ENCODE data around the gene STAT1.

The STAT1 gene

DNA sequence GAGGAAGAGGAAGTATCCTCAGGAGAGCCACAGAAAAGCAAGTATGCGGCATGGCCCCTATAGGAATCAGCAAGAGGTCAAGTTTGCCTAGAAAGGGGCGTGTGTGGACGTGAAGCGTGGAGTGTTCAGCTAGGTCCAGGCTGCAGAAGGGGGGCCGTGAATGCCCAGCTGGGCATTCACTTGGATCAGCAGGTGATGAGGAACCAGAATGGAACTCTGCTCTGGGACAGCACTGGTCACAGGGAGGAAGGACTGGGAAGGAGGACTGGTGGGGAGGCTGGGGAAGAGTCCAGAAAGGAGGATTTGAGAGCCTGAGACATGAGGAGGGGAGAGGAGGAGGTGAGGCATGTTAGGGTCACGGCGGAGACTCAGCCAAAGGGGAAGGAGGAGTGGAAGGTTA is 19.8 kb downstream of the STAT1 start:
- ATAC-seq (ENCODE audit: insufficient read depth, low read depth) (no peak), DNase-seq (no peak)
- no peaks in the 10 kb centered on the region for H3K4me1 ChIP-seq (ENCODE audit: insufficient read depth, low read length)
- no peak overlapping the region for H3K4me2 ChIP-seq (ENCODE audit: insufficient read depth, low read length)
- no peak overlapping the region for H3K9ac ChIP-seq (ENCODE audit: low read depth, low read length)
- no peak overlapping the region for H3K4me3 ChIP-seq (ENCODE audit: low read depth in 1 of 2, low read length in 2 of 2)
- H3K27ac ChIP-seq (ENCODE audit: low read length), result no peak overlapping the region
- H3K9me3 ChIP-seq (ENCODE audit: insufficient read depth, low read length, severe bottlenecking), result no peaks in the 10 kb centered on the region
- no peak overlapping the region for H2AFZ ChIP-seq (ENCODE audit: low read depth, low read length)
- H4K20me1 ChIP-seq (ENCODE audit: insufficient read depth, low read length), result no peaks in the 10 kb centered on the region
- TF ChIP-seq, protein P1, sequence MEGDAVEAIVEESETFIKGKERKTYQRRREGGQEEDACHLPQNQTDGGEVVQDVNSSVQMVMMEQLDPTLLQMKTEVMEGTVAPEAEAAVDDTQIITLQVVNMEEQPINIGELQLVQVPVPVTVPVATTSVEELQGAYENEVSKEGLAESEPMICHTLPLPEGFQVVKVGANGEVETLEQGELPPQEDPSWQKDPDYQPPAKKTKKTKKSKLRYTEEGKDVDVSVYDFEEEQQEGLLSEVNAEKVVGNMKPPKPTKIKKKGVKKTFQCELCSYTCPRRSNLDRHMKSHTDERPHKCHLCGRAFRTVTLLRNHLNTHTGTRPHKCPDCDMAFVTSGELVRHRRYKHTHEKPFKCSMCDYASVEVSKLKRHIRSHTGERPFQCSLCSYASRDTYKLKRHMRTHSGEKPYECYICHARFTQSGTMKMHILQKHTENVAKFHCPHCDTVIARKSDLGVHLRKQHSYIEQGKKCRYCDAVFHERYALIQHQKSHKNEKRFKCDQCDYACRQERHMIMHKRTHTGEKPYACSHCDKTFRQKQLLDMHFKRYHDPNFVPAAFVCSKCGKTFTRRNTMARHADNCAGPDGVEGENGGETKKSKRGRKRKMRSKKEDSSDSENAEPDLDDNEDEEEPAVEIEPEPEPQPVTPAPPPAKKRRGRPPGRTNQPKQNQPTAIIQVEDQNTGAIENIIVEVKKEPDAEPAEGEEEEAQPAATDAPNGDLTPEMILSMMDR (IDR thresholded peaks at IDR 0.05; ENCODE audit: borderline replicate concordance, extremely low read depth, low read length, poor library complexity, severe bottlenecking), result no peak
- no peak for TF ChIP-seq EZH2 (IDR thresholded peaks at IDR 0.05; ENCODE audit: borderline replicate concordance, low read depth, low read length, severe bottlenecking)
- H3K27me3 ChIP-seq (ENCODE audit: insufficient read depth, low read length, poor library complexity), result no peaks in the 10 kb centered on the region
- no peaks in the 10 kb centered on the region for H3K79me2 ChIP-seq (ENCODE audit: insufficient read depth, low read length)
- peaks cover 92% of the 10 kb centered on the region for H3K36me3 ChIP-seq (ENCODE audit: insufficient read depth, low read length)

DNA sequence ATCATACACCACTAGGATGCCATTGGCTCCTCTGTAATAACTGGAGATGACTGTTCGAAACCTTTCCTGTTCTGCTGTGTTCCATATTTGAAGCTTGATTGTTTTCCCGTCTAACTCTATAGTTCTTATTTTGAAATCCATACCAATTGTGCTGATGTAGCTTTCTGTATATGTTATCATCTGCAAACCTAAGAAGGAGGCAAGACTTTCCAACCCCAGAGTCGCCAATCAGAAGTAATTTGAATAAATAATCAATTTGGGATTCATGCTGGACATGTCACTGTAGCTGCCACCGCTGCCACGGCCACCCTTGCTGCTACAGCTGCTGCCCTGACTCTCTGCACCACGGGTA is 20.7 kb downstream of the STAT1 start:
- no peak for ATAC-seq (ENCODE audit: insufficient read depth, low read depth)
- H3K79me2 ChIP-seq (ENCODE audit: insufficient read depth, low read length), result no peaks in the 10 kb centered on the region
- no peak for DNase-seq
- H3K4me1 ChIP-seq (ENCODE audit: insufficient read depth, low read length), result no peaks in the 10 kb centered on the region
- peaks cover 93% of the 10 kb centered on the region for H3K36me3 ChIP-seq (ENCODE audit: insufficient read depth, low read length)
- no peak overlapping the region for H3K27ac ChIP-seq (ENCODE audit: low read length)
- H3K9ac ChIP-seq (ENCODE audit: low read depth, low read length), result no peak overlapping the region
- no peak overlapping the region for H3K4me3 ChIP-seq (ENCODE audit: low read depth in 1 of 2, low read length in 2 of 2)
- no peaks in the 10 kb centered on the region for H3K9me3 ChIP-seq (ENCODE audit: insufficient read depth, low read length, severe bottlenecking)
- H4K20me1 ChIP-seq (ENCODE audit: insufficient read depth, low read length), result no peaks in the 10 kb centered on the region
- TF ChIP-seq EZH2 (IDR thresholded peaks at IDR 0.05; ENCODE audit: borderline replicate concordance, low read depth, low read length, severe bottlenecking), result no peak
- TF ChIP-seq, protein P1 (IDR thresholded peaks at IDR 0.05; ENCODE audit: borderline replicate concordance, extremely low read depth, low read length, poor library complexity, severe bottlenecking), result no peak
- no peak overlapping the region for H3K4me2 ChIP-seq (ENCODE audit: insufficient read depth, low read length)
- no peaks in the 10 kb centered on the region for H3K27me3 ChIP-seq (ENCODE audit: insufficient read depth, low read length, poor library complexity)
- H2AFZ ChIP-seq (ENCODE audit: low read depth, low read length), result no peak overlapping the region

DNA sequence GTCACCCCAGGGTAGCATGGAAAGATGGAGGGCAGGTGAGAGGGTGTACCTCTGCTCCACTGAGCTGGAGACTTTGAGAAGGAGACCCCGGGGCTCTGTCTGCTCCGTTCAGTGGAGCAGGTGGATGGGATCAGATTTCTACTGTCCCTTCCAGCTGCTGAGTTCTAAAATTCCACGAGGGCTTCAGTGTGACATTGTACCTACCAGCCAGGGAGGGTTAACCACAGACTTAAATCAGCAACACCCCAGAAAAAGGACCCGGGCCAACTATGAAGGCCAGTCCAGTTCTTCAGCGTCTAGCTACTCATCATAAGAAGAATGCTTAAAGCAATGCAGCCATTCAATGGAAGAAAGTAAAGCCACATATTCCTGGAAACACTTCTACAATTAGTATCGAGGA is 23.8 kb downstream of the STAT1 start:
- Histone ChIP-seq H3K27ac (ENCODE audit: low read length) (no peak overlapping the region), H3K9ac (ENCODE audit: low read depth, low read length) (no peak overlapping the region), H3K4me1 (ENCODE audit: insufficient read depth, low read length) (peaks cover 25% of the 10 kb centered on the region), H2AFZ (ENCODE audit: low read depth, low read length) (no peak overlapping the region), H4K20me1 (ENCODE audit: insufficient read depth, low read length) (no peaks in the 10 kb centered on the region), H3K79me2 (ENCODE audit: insufficient read depth, low read length) (no peaks in the 10 kb centered on the region), H3K27me3 (ENCODE audit: insufficient read depth, low read length, poor library complexity) (no peaks in the 10 kb centered on the region), H3K9me3 (ENCODE audit: insufficient read depth, low read length, severe bottlenecking) (no peaks in the 10 kb centered on the region), H3K4me3 (ENCODE audit: low read depth in 1 of 2, low read length in 2 of 2) (no peak overlapping the region), H3K4me2 (ENCODE audit: insufficient read depth, low read length) (no peak overlapping the region), H3K36me3 (ENCODE audit: insufficient read depth, low read length) (peaks cover 91% of the 10 kb centered on the region)
- no peak for TF ChIP-seq EZH2 (IDR thresholded peaks at IDR 0.05; ENCODE audit: borderline replicate concordance, low read depth, low read length, severe bottlenecking)
- TF ChIP-seq, protein P1 (IDR thresholded peaks at IDR 0.05; ENCODE audit: borderline replicate concordance, extremely low read depth, low read length, poor library complexity, severe bottlenecking), result no peak
- ATAC-seq (ENCODE audit: insufficient read depth, low read depth) (no peak), DNase-seq (no peak)

DNA sequence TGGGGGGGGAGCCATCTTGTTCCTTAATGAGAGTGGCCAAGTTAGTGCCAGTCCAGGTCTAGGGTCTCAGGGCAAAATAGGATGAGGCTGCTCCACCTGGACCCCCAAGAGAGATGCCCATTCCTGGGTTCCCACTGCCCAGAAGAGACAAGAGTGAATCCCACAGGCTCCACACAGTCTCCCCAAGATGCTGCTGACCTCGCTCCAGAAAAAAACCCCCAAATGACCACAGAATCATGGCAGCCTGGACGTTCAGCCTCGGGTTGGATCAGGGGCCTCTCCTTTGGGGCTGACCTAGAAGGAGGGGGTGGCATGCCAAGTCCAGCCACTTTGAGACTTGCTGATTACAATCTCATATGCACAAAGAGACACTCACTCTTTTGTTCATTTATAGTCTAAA is 25.1 kb downstream of the STAT1 start:
- Histone ChIP-seq H3K4me2 (ENCODE audit: insufficient read depth, low read length) (no peak overlapping the region), H2AFZ (ENCODE audit: low read depth, low read length) (no peak overlapping the region), H3K79me2 (ENCODE audit: insufficient read depth, low read length) (no peaks in the 10 kb centered on the region), H3K27me3 (ENCODE audit: insufficient read depth, low read length, poor library complexity) (no peaks in the 10 kb centered on the region), H4K20me1 (ENCODE audit: insufficient read depth, low read length) (no peaks in the 10 kb centered on the region), H3K27ac (ENCODE audit: low read length) (no peak overlapping the region), H3K9ac (ENCODE audit: low read depth, low read length) (no peak overlapping the region), H3K4me3 (ENCODE audit: low read depth in 1 of 2, low read length in 2 of 2) (no peak overlapping the region), H3K9me3 (ENCODE audit: insufficient read depth, low read length, severe bottlenecking) (no peaks in the 10 kb centered on the region), H3K36me3 (ENCODE audit: insufficient read depth, low read length) (peaks cover 93% of the 10 kb centered on the region), H3K4me1 (ENCODE audit: insufficient read depth, low read length) (peaks cover 25% of the 10 kb centered on the region)
- no peak for DNase-seq
- no peak for ATAC-seq (ENCODE audit: insufficient read depth, low read depth)
- TF ChIP-seq EZH2 (IDR thresholded peaks at IDR 0.05; ENCODE audit: borderline replicate concordance, low read depth, low read length, severe bottlenecking), result no peak
- TF ChIP-seq, protein P1 (IDR thresholded peaks at IDR 0.05; ENCODE audit: borderline replicate concordance, extremely low read depth, low read length, poor library complexity, severe bottlenecking), result no peak
